ENCODE results near the gene ENHO.

The ENHO gene

DNA sequence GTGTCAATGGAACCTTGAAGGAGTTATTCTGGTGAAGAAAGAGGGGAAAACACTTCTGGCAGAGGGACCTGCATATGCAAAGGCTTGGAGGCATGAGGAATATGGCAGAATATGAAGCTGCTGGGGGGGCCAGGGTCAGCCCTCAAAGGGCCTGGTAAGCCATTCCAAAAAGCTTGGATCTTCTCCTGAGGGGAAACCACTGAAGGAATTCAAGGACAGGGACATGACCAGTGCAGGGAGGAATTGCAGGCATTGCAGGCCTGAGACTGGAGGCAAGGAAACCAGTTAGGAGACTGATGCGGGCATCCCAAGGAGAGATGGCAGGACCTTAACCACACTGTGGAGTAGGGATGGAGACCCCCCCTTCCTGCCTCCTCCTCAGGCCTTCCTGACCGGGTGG, 21.4 kb downstream of the ENHO start:
- Histone ChIP-seq H3K4me2 (no peak overlapping the region), H3K79me2 (ENCODE audit: insufficient read depth, low read depth) (no peaks in the 10 kb centered on the region), H2AFZ (ENCODE audit: low read depth) (no peak overlapping the region), H3K9ac (no peak overlapping the region), H3K27ac (no peak overlapping the region), H3K27me3 (ENCODE audit: insufficient read depth, low read depth) (peaks cover 5% of the 10 kb centered on the region; the same call in 1 of the 2 replicates), H4K20me1 (ENCODE audit: insufficient read depth) (no peaks in the 10 kb centered on the region), H3K36me3 (ENCODE audit: insufficient read depth) (no peaks in the 10 kb centered on the region), H3K4me3 (IDR thresholded peaks at IDR 0.05; ENCODE audit: insufficient read depth, low read depth, low read length) (no peak overlapping the region), H3K4me1 (ENCODE audit: low read depth, poor library complexity, severe bottlenecking) (no peaks in the 10 kb centered on the region)
- TF ChIP-seq, protein P1, sequence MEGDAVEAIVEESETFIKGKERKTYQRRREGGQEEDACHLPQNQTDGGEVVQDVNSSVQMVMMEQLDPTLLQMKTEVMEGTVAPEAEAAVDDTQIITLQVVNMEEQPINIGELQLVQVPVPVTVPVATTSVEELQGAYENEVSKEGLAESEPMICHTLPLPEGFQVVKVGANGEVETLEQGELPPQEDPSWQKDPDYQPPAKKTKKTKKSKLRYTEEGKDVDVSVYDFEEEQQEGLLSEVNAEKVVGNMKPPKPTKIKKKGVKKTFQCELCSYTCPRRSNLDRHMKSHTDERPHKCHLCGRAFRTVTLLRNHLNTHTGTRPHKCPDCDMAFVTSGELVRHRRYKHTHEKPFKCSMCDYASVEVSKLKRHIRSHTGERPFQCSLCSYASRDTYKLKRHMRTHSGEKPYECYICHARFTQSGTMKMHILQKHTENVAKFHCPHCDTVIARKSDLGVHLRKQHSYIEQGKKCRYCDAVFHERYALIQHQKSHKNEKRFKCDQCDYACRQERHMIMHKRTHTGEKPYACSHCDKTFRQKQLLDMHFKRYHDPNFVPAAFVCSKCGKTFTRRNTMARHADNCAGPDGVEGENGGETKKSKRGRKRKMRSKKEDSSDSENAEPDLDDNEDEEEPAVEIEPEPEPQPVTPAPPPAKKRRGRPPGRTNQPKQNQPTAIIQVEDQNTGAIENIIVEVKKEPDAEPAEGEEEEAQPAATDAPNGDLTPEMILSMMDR (conservative IDR thresholded peaks at IDR 0.05; ENCODE audit: low read depth, low read length) = no peak

DNA sequence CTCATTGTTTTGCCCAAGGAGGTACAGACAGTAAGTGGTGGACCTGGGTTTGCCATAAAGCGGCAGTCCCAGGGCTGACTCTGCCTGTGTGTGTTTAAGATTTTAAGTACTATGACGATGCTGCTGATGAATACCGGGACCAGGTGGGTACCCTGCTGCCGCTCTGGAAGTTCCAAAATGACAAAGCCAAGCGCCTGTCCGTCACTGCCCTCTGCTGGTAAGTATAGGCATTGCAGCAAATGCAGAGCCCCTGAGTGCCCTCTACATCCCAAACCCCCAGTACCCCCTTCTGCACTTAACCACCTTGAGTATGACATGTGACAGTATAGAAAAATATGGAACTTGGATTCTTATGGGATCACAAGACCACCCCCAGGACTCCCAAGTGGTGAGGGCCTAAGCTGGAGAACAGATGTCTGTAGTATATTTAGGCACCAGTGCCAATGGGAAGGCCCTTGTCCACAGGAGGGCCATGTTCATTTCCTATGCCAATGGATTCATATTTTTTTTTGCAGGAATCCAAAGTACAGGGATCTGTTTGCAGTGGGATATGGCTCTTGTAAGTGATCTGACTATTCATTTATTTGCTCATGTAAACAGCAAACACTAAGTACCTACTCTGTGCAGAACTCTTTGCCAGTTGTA, 22.0 kb downstream of the ENHO start:
- Histone ChIP-seq H3K4me1 (ENCODE audit: low read depth, poor library complexity, severe bottlenecking) (no peaks in the 10 kb centered on the region), H3K27me3 (ENCODE audit: insufficient read depth, low read depth) (peaks cover 5% of the 10 kb centered on the region; the same call in 1 of the 2 replicates), H3K36me3 (ENCODE audit: insufficient read depth) (no peaks in the 10 kb centered on the region), H2AFZ (ENCODE audit: low read depth) (no peak overlapping the region), H3K4me2 (no peak overlapping the region), H3K27ac (no peak overlapping the region), H4K20me1 (ENCODE audit: insufficient read depth) (no peaks in the 10 kb centered on the region), H3K9ac (no peak overlapping the region), H3K79me2 (ENCODE audit: insufficient read depth, low read depth) (no peaks in the 10 kb centered on the region), H3K4me3 (IDR thresholded peaks at IDR 0.05; ENCODE audit: insufficient read depth, low read depth, low read length) (no peak overlapping the region)
- TF ChIP-seq, protein P1 (conservative IDR thresholded peaks at IDR 0.05; ENCODE audit: low read depth, low read length) = peak; percentile 97

DNA sequence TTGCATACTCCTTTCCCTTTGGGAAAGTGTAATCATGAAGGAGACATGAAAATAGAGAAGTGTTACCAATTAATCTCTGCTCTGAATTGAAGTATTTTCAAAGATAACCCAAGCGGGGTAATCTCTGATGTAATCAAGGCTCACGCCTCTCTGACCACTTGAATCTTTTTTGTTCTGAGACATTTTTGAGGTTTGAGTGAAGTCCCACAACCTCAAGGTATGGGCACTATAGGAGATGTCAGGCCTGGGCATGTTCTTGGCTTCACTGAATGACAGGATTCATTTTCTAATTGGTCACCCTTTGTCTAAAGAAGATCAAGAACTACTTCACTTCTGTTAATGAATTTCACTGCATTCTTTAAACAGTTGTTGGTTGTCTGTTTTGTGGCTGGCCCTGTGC, 23.7 kb downstream of the ENHO start:
- H3K79me2 ChIP-seq (ENCODE audit: insufficient read depth, low read depth) = no peaks in the 10 kb centered on the region
- H3K36me3 ChIP-seq (ENCODE audit: insufficient read depth) = no peaks in the 10 kb centered on the region
- no peak overlapping the region for H2AFZ ChIP-seq (ENCODE audit: low read depth)
- H3K4me3 ChIP-seq (IDR thresholded peaks at IDR 0.05; ENCODE audit: insufficient read depth, low read depth, low read length) = no peak overlapping the region
- no peak overlapping the region for H3K27ac ChIP-seq
- TF ChIP-seq, protein P1 (conservative IDR thresholded peaks at IDR 0.05; ENCODE audit: low read depth, low read length) = no peak
- H3K4me2 ChIP-seq = no peak overlapping the region
- H3K9ac ChIP-seq = no peak overlapping the region
- peaks cover 5% of the 10 kb centered on the region; the same call in 1 of the 2 replicates for H3K27me3 ChIP-seq (ENCODE audit: insufficient read depth, low read depth)
- no peaks in the 10 kb centered on the region for H3K4me1 ChIP-seq (ENCODE audit: low read depth, poor library complexity, severe bottlenecking)
- H4K20me1 ChIP-seq (ENCODE audit: insufficient read depth) = no peaks in the 10 kb centered on the region

DNA sequence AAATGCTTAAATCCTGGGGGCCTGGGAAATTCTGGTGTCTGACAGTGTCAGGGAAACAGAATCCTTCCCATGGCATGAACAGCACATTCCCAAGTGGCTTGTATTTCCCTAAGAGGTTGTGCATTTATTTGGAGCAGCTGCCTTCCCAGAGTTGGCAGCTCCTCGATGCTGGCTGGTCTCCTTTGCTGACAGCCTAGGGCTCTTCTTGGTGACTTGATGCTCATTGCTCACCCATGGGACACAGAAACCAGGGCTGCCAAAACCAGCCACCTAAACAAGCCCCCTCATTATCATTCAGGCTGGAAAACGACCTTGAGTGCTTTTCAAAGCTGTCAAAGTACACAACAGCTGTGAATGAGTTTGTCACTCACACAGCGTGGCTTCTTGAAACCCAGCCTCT, 24.2 kb downstream of the ENHO start:
- Histone ChIP-seq H3K4me2 (no peak overlapping the region), H3K79me2 (ENCODE audit: insufficient read depth, low read depth) (no peaks in the 10 kb centered on the region), H4K20me1 (ENCODE audit: insufficient read depth) (no peaks in the 10 kb centered on the region), H2AFZ (ENCODE audit: low read depth) (no peak overlapping the region), H3K4me3 (IDR thresholded peaks at IDR 0.05; ENCODE audit: insufficient read depth, low read depth, low read length) (no peak overlapping the region), H3K27me3 (ENCODE audit: insufficient read depth, low read depth) (peaks cover 5% of the 10 kb centered on the region; the same call in 1 of the 2 replicates), H3K27ac (no peak overlapping the region), H3K4me1 (ENCODE audit: low read depth, poor library complexity, severe bottlenecking) (no peaks in the 10 kb centered on the region), H3K36me3 (ENCODE audit: insufficient read depth) (no peaks in the 10 kb centered on the region), H3K9ac (no peak overlapping the region)
- TF ChIP-seq, protein P1 (conservative IDR thresholded peaks at IDR 0.05; ENCODE audit: low read depth, low read length) = no peak
